ENCODE results near the gene CD300LD.
A peak's percentile ranks its signal among the peaks of the same experiment; 100 is the strongest.

CD300LD gene

GRCh38 chr17:74624131-74624530 lies 32.0 kb upstream of the CD300LD start:
- Histone ChIP-seq H3K18ac (ENCODE audit: low read length) (no peak overlapping the region), H3K4ac (ENCODE audit: low read depth, low read length) (no peak overlapping the region), H3K4me3 (ENCODE audit: low read depth, low read length) (no peak overlapping the region), H3K27me3 (ENCODE audit: insufficient read depth, low read length) (no peaks in the 10 kb centered on the region), H3K9ac (ENCODE audit: low read length) (no peak overlapping the region), H2BK5ac (ENCODE audit: low read depth, low read length, poor library complexity) (no peak overlapping the region), H3K14ac (ENCODE audit: low read length) (no peak overlapping the region), H4K12ac (ENCODE audit: low read depth, low read length) (no peak overlapping the region), H2BK120ac (ENCODE audit: insufficient read depth, low read length, poor library complexity) (no peak overlapping the region), H4K91ac (ENCODE audit: low read depth, low read length) (no peak overlapping the region), H3K27ac (ENCODE audit: low read depth, low read length) (no peak overlapping the region), H3K9me3 (ENCODE audit: insufficient read depth, low read depth, low read length) (peaks cover 7% of the 10 kb centered on the region), H3K23ac (ENCODE audit: low read length) (no peak overlapping the region), H3K79me1 (ENCODE audit: low read length) (no peaks in the 10 kb centered on the region), H3K4me1 (ENCODE audit: control insufficient read depth in 1 of 2, insufficient read depth in 2 of 2, low read length in 2 of 2) (no peaks in the 10 kb centered on the region), H2AFZ (ENCODE audit: insufficient read depth, low read length, poor library complexity) (no peak overlapping the region), H3K36me3 (ENCODE audit: control insufficient read depth in 1 of 2, insufficient read depth in 2 of 2, low read length in 2 of 2) (no peaks in the 10 kb centered on the region), H2AK5ac (ENCODE audit: low read length) (no peak overlapping the region), H2BK12ac (ENCODE audit: low read length) (no peak overlapping the region), H3K79me2 (ENCODE audit: control insufficient read depth, insufficient read depth, low read length, poor library complexity) (no peaks in the 10 kb centered on the region), H4K8ac (ENCODE audit: low read depth, low read length) (no peak overlapping the region), H3K4me2 (ENCODE audit: low read length) (no peak overlapping the region)
- WGBS (ENCODE audit: extremely low coverage, insufficient coverage, insufficient read length), result no CpG with 5 or more reads among the region's 1 CpG
- DNase-seq, result no peak

DNA sequence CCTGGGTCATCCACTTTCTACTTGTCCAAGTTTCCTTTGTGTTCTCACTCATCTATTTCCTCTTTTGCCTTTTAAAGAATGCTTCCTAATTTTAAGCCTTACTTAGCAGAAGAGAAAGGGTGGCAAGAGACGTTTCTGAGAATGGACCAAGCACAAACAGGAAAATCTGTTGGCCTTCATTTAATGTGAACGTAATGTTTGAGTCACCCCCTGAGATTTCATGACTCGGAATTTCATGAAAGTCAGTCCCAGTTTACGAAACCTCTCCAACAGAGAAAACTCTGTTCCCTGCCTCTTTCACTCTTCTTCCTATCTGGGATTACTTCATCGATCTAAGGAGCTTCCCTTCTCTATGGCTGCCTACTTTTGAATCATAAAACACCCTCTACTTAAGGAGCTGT lies 31.6 kb upstream of the CD300LD start, which contains the start of gene CD300E:
Gene CD300E (minus strand): TSS at position 46 of the 401 bp plus-strand sequence. CDS start 117 bp downstream, outside the sequence.
- no peaks in the 10 kb centered on the region for H3K4me1 ChIP-seq (ENCODE audit: control insufficient read depth in 1 of 2, insufficient read depth in 2 of 2, low read length in 2 of 2)
- no peaks in the 10 kb centered on the region for H3K79me1 ChIP-seq (ENCODE audit: low read length)
- H3K4ac ChIP-seq (ENCODE audit: low read depth, low read length), result no peak within 1 kb of the TSS
- no peak within 1 kb of the TSS for H3K4me3 ChIP-seq (ENCODE audit: low read depth, low read length)
- peaks cover 7% of the 10 kb centered on the region for H3K9me3 ChIP-seq (ENCODE audit: insufficient read depth, low read depth, low read length)
- no peak within 1 kb of the TSS for H2AK5ac ChIP-seq (ENCODE audit: low read length)
- DNase-seq, result peak in 1 of 2 donors; percentile 37
- H4K91ac ChIP-seq (ENCODE audit: low read depth, low read length), result no peak within 1 kb of the TSS
- no peak within 1 kb of the TSS for H2BK120ac ChIP-seq (ENCODE audit: insufficient read depth, low read length, poor library complexity)
- no peaks in the 10 kb centered on the region for H3K36me3 ChIP-seq (ENCODE audit: control insufficient read depth in 1 of 2, insufficient read depth in 2 of 2, low read length in 2 of 2)
- no peak within 1 kb of the TSS for H4K12ac ChIP-seq (ENCODE audit: low read depth, low read length)
- no peak within 1 kb of the TSS for H2AFZ ChIP-seq (ENCODE audit: insufficient read depth, low read length, poor library complexity)
- no peak within 1 kb of the TSS for H3K14ac ChIP-seq (ENCODE audit: low read length)
- no peak within 1 kb of the TSS for H3K27ac ChIP-seq (ENCODE audit: low read depth, low read length)
- H3K9ac ChIP-seq (ENCODE audit: low read length), result no peak within 1 kb of the TSS
- no peak within 1 kb of the TSS for H3K18ac ChIP-seq (ENCODE audit: low read length)
- no peak within 1 kb of the TSS for H4K8ac ChIP-seq (ENCODE audit: low read depth, low read length)
- no peak within 1 kb of the TSS for H3K23ac ChIP-seq (ENCODE audit: low read length)
- no peaks in the 10 kb centered on the region for H3K79me2 ChIP-seq (ENCODE audit: control insufficient read depth, insufficient read depth, low read length, poor library complexity)
- H2BK5ac ChIP-seq (ENCODE audit: low read depth, low read length, poor library complexity), result no peak within 1 kb of the TSS
- no peak within 1 kb of the TSS for H3K4me2 ChIP-seq (ENCODE audit: low read length)
- H2BK12ac ChIP-seq (ENCODE audit: low read length), result no peak within 1 kb of the TSS
- H3K27me3 ChIP-seq (ENCODE audit: insufficient read depth, low read length), result no peaks in the 10 kb centered on the region
- WGBS (ENCODE audit: extremely low coverage, insufficient coverage, insufficient read length), result no CpG with 5 or more reads among the region's 5 CpGs

DNA sequence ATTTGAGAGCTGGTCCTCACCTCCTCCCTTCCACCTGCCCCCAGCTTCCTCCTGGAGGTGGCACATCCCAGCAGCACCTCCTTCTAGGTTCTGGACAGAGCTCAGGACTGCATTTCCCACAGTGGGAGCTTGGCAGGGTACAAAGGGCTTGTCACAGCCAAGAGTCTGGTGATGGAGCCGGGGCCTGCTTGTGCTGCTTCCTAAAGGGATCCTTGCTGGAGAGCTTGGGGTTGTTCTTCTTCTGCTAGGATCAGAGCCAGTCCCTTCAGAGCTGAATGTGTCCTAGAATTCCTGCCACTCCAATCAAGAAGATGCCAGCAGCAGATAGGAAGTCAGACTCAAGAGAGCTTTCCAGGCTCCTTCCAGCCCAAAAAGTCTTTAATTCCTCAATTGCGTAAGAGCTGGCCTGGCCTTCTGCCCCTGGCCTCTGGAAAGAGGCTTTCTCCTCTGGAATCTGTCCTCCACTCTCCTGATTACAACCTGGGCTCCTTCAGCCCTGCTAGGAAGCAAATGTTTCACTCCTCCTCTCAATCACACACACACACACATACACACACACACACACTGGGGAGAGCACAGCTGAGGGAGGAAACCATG lies 27.1 kb upstream of the CD300LD start:
- Histone ChIP-seq H3K79me2 (ENCODE audit: control insufficient read depth, insufficient read depth, low read length, poor library complexity) (no peaks in the 10 kb centered on the region), H3K4me3 (ENCODE audit: low read depth, low read length) (no peak overlapping the region), H3K14ac (ENCODE audit: low read length) (no peak overlapping the region), H3K23ac (ENCODE audit: low read length) (no peak overlapping the region), H2AK5ac (ENCODE audit: low read length) (no peak overlapping the region), H3K27ac (ENCODE audit: low read depth, low read length) (no peak overlapping the region), H3K9me3 (ENCODE audit: insufficient read depth, low read depth, low read length) (no peaks in the 10 kb centered on the region), H2BK120ac (ENCODE audit: insufficient read depth, low read length, poor library complexity) (no peak overlapping the region), H3K9ac (ENCODE audit: low read length) (no peak overlapping the region), H3K27me3 (ENCODE audit: insufficient read depth, low read length) (no peaks in the 10 kb centered on the region), H3K18ac (ENCODE audit: low read length) (no peak overlapping the region), H2BK12ac (ENCODE audit: low read length) (no peak overlapping the region), H4K8ac (ENCODE audit: low read depth, low read length) (no peak overlapping the region), H3K36me3 (ENCODE audit: control insufficient read depth in 1 of 2, insufficient read depth in 2 of 2, low read length in 2 of 2) (no peaks in the 10 kb centered on the region), H3K4ac (ENCODE audit: low read depth, low read length) (no peak overlapping the region), H4K91ac (ENCODE audit: low read depth, low read length) (no peak overlapping the region), H4K12ac (ENCODE audit: low read depth, low read length) (no peak overlapping the region), H3K4me2 (ENCODE audit: low read length) (no peak overlapping the region), H3K4me1 (ENCODE audit: control insufficient read depth in 1 of 2, insufficient read depth in 2 of 2, low read length in 2 of 2) (no peaks in the 10 kb centered on the region), H3K79me1 (ENCODE audit: low read length) (no peaks in the 10 kb centered on the region), H2AFZ (ENCODE audit: insufficient read depth, low read length, poor library complexity) (no peak overlapping the region), H2BK5ac (ENCODE audit: low read depth, low read length, poor library complexity) (no peak overlapping the region)
- WGBS (ENCODE audit: extremely low coverage, insufficient coverage, insufficient read length), result no CpG with 5 or more reads among the region's 2 CpGs
- no peak for DNase-seq

DNA sequence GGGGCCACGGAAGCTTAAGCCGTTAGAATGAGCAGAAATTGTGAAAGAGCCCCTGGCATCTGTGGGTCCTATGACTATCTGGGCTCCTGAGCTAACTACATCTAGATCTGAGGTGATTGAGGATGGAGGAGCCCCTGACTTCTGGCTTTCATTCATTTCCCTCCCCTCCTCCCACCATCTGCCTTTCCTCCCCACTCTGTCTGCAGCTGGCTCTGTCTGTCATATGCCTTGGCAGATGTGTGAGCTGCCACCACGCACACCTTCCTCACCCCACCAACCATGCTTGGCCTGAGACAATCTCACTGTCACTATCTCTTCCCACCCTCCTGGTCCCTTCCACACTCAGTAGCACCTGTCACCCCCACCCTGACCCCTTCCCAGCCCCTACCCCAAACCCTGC lies 26.4 kb upstream of the CD300LD start:
- WGBS (ENCODE audit: extremely low coverage, insufficient coverage, insufficient read length), result no CpG with 5 or more reads among the region's 3 CpGs
- Histone ChIP-seq H2BK12ac (ENCODE audit: low read length) (no peak overlapping the region), H3K4me1 (ENCODE audit: control insufficient read depth in 1 of 2, insufficient read depth in 2 of 2, low read length in 2 of 2) (no peaks in the 10 kb centered on the region), H2AFZ (ENCODE audit: insufficient read depth, low read length, poor library complexity) (no peak overlapping the region), H3K79me1 (ENCODE audit: low read length) (no peaks in the 10 kb centered on the region), H3K4me2 (ENCODE audit: low read length) (no peak overlapping the region), H2BK120ac (ENCODE audit: insufficient read depth, low read length, poor library complexity) (no peak overlapping the region), H3K27ac (ENCODE audit: low read depth, low read length) (no peak overlapping the region), H3K18ac (ENCODE audit: low read length) (no peak overlapping the region), H3K79me2 (ENCODE audit: control insufficient read depth, insufficient read depth, low read length, poor library complexity) (no peaks in the 10 kb centered on the region), H4K8ac (ENCODE audit: low read depth, low read length) (no peak overlapping the region), H3K14ac (ENCODE audit: low read length) (no peak overlapping the region), H3K9me3 (ENCODE audit: insufficient read depth, low read depth, low read length) (peaks cover 3% of the 10 kb centered on the region), H2BK5ac (ENCODE audit: low read depth, low read length, poor library complexity) (no peak overlapping the region), H2AK5ac (ENCODE audit: low read length) (no peak overlapping the region), H3K9ac (ENCODE audit: low read length) (no peak overlapping the region), H4K12ac (ENCODE audit: low read depth, low read length) (no peak overlapping the region), H3K27me3 (ENCODE audit: insufficient read depth, low read length) (no peaks in the 10 kb centered on the region), H3K36me3 (ENCODE audit: control insufficient read depth in 1 of 2, insufficient read depth in 2 of 2, low read length in 2 of 2) (no peaks in the 10 kb centered on the region), H3K4me3 (ENCODE audit: low read depth, low read length) (no peak overlapping the region), H3K4ac (ENCODE audit: low read depth, low read length) (no peak overlapping the region), H3K23ac (ENCODE audit: low read length) (no peak overlapping the region), H4K91ac (ENCODE audit: low read depth, low read length) (no peak overlapping the region)
- DNase-seq, result no peak

All from trophoblast cell (in vitro differentiated cells and primary cell).